Retinal pigment epithelial cell (primary cell): Measurements from ENCODE around the gene SLC13A3.

ENCODE experiments used
- DNase-seq: peaks from one replicate; pipeline ENCODE4 v3.0.0-alpha.2; 2010; ENCODE audit warnings: low read depth
- H3K4me3 ChIP-seq: 2 replicates; pipeline ENCODE4 v1.5.1; 2011; ENCODE audit warnings: mild to moderate bottlenecking, low read length, control low read depth, moderate library complexity
- CTCF ChIP-seq: conservative IDR thresholded peaks from 2 replicates; pipeline ENCODE4 v1.5.1; 2011; ENCODE audit warnings: low read depth, low read length, control low read depth, inconsistent platforms

Gene SLC13A3

GRCh38 chr20:46539113-46539512 lies 112.1 kb downstream of the SLC13A3 start:
- peak; percentile 34 for TF ChIP-seq CTCF
- no peak for DNase-seq
- no peak overlapping the region for H3K4me3 ChIP-seq

- H3K4me3 ChIP-seq = no peak overlapping the region
- TF ChIP-seq CTCF = no peak
- DNase-seq = no peak
Observed at GRCh38 chr20:46530640-46531039, 120.6 kb downstream of the SLC13A3 start.

GRCh38 chr20:46523696-46524328 lies 127.4 kb downstream of the SLC13A3 start:
- no peak for TF ChIP-seq CTCF
- H3K4me3 ChIP-seq = no peak overlapping the region
- no peak for DNase-seq

- H3K4me3 ChIP-seq = no peak overlapping the region
- DNase-seq = no peak
- TF ChIP-seq CTCF = no peak
Observed at GRCh38 chr20:46523108-46523507, 128.2 kb downstream of the SLC13A3 start.

GRCh38 chr20:46520976-46521579 lies 130.2 kb downstream of the SLC13A3 start:
- H3K4me3 ChIP-seq = no peak overlapping the region
- TF ChIP-seq CTCF = peak; percentile 82
- DNase-seq = peak; percentile 21

GRCh38 chr20:46520540-46520939 lies 130.7 kb downstream of the SLC13A3 start:
- TF ChIP-seq CTCF = no peak
- DNase-seq = no peak
- no peak overlapping the region for H3K4me3 ChIP-seq

- H3K4me3 ChIP-seq = no peak overlapping the region
- no peak for TF ChIP-seq CTCF
- no peak for DNase-seq
Observed at GRCh38 chr20:46519471-46520068, 131.7 kb downstream of the SLC13A3 start.
